Measurements from ENCODE around the gene NCOA1. TPM values are rescaled to one million over a fixed set of nuclear protein-coding genes. Genes with fewer than 3 reads are reported as not detected.
"Not testable (repeated sequence)": the region's sequence is repeated elsewhere in the genome, so short reads cannot be mapped to it uniquely, and the experiment has no call there.

The NCOA1 gene
- total RNA-seq, 2 donors from 2014 or later = 34.9 to 58.3 TPM

DNA sequence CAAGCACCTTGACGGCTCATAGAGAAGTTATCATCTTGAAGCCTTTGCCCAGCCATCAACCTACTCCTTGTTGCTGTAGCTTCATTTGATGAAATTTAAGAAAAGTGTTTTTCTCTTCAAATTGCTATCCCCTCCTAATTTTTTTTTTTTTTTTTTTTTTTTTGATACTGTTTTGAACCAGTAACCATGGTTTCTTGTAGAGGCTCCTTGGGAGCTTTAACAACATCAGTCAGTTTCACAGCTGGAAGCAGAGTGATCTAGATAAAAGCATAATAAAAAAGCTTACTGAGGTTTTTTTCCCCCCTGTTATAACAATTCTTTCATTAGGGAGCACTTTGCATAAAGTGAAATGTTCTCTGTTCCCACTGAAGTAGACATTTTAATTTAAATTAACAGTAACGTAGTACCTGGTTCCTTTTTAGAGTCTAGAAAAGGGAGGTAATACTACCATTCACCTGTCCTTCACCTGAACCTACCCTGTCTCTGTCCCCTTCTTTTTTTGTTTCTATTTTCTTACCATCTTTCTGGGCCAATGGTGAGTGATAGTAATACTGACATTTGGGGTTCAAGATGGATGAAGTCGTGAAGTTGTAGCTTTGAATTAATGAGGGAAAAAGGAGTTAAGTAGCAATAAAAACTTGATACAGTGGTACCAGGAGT is 101.5 kb downstream of the NCOA1 start:
- no peaks in the 10 kb centered on the region for H3K4me1 ChIP-seq (ENCODE audit: control insufficient read depth in 1 of 2, low read depth in 2 of 2)
- ATAC-seq (ENCODE audit: insufficient number of reproducible peaks, low FRiP score, low read depth) = no peak
- H3K27ac ChIP-seq = no peak overlapping the region
- DNase-seq (ENCODE audit: low spot score) = no peak
- TF ChIP-seq, protein P1, sequence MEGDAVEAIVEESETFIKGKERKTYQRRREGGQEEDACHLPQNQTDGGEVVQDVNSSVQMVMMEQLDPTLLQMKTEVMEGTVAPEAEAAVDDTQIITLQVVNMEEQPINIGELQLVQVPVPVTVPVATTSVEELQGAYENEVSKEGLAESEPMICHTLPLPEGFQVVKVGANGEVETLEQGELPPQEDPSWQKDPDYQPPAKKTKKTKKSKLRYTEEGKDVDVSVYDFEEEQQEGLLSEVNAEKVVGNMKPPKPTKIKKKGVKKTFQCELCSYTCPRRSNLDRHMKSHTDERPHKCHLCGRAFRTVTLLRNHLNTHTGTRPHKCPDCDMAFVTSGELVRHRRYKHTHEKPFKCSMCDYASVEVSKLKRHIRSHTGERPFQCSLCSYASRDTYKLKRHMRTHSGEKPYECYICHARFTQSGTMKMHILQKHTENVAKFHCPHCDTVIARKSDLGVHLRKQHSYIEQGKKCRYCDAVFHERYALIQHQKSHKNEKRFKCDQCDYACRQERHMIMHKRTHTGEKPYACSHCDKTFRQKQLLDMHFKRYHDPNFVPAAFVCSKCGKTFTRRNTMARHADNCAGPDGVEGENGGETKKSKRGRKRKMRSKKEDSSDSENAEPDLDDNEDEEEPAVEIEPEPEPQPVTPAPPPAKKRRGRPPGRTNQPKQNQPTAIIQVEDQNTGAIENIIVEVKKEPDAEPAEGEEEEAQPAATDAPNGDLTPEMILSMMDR (IDR thresholded peaks at IDR 0.05) = no peak
- H3K36me3 ChIP-seq = no peaks in the 10 kb centered on the region
- H3K27me3 ChIP-seq (replicated peaks; ENCODE audit: insufficient read depth) = no peaks in the 10 kb centered on the region
- H3K9me3 ChIP-seq = no peaks in the 10 kb centered on the region
- no peak overlapping the region for H3K4me3 ChIP-seq

GRCh38 chr2:24594283-24594682 is 103.2 kb downstream of the NCOA1 start:
- Histone ChIP-seq H3K4me3 (no peak overlapping the region), H3K27ac (no peak overlapping the region), H3K9me3 (no peaks in the 10 kb centered on the region), H3K4me1 (ENCODE audit: control insufficient read depth in 1 of 2, low read depth in 2 of 2) (no peaks in the 10 kb centered on the region), H3K36me3 (no peaks in the 10 kb centered on the region), H3K27me3 (replicated peaks; ENCODE audit: insufficient read depth) (no peaks in the 10 kb centered on the region)
- DNase-seq (ENCODE audit: low spot score) (no peak), ATAC-seq (ENCODE audit: insufficient number of reproducible peaks, low FRiP score, low read depth) (no peak)
- TF ChIP-seq, protein P1 (IDR thresholded peaks at IDR 0.05) = no peak

GRCh38 chr2:24597181-24597870 is 106.3 kb downstream of the NCOA1 start:
- no peaks in the 10 kb centered on the region for H3K9me3 ChIP-seq
- no peaks in the 10 kb centered on the region for H3K4me1 ChIP-seq (ENCODE audit: control insufficient read depth in 1 of 2, low read depth in 2 of 2)
- DNase-seq (ENCODE audit: low spot score) (no peak), ATAC-seq (ENCODE audit: insufficient number of reproducible peaks, low FRiP score, low read depth) (no peak)
- H3K36me3 ChIP-seq = no peaks in the 10 kb centered on the region
- H3K27ac ChIP-seq = no peak overlapping the region
- H3K27me3 ChIP-seq (replicated peaks; ENCODE audit: insufficient read depth) = no peaks in the 10 kb centered on the region
- H3K4me3 ChIP-seq = no peak overlapping the region
- TF ChIP-seq, protein P1 (IDR thresholded peaks at IDR 0.05) = no peak

GRCh38 chr2:24600140-24600539 is 109.1 kb downstream of the NCOA1 start:
- not testable (repeated sequence) for H3K9me3 ChIP-seq; H3K27ac ChIP-seq; DNase-seq (ENCODE audit: low spot score); H3K4me1 ChIP-seq (ENCODE audit: control insufficient read depth in 1 of 2, low read depth in 2 of 2); H3K36me3 ChIP-seq; ATAC-seq (ENCODE audit: insufficient number of reproducible peaks, low FRiP score, low read depth); H3K27me3 ChIP-seq (replicated peaks; ENCODE audit: insufficient read depth); H3K4me3 ChIP-seq

- Histone ChIP-seq H3K27ac (no peak overlapping the region), H3K27me3 (replicated peaks; ENCODE audit: insufficient read depth) (no peaks in the 10 kb centered on the region), H3K4me3 (no peak overlapping the region), H3K4me1 (ENCODE audit: control insufficient read depth in 1 of 2, low read depth in 2 of 2) (no peaks in the 10 kb centered on the region), H3K36me3 (no peaks in the 10 kb centered on the region), H3K9me3 (peaks cover 4% of the 10 kb centered on the region)
- TF ChIP-seq, protein P1 (IDR thresholded peaks at IDR 0.05) = no peak
- no peak for ATAC-seq (ENCODE audit: insufficient number of reproducible peaks, low FRiP score, low read depth)
- DNase-seq (ENCODE audit: low spot score) = no peak
Measured at GRCh38 chr2:24611631-24612030, 120.6 kb downstream of the NCOA1 start.
